Mucosa of rectum (tissue), 2 donors: ENCODE results near the gene HEPACAM2.

ENCODE experiments used
- H3K27ac ChIP-seq, 2 donors: one replicate each; pipeline ENCODE4 v1.7.0; 2013; ENCODE audit warnings: inconsistent platforms in 2 of 2, low read depth in 2 of 2, low read length in 2 of 2
- H3K27me3 ChIP-seq, 2 donors: one replicate each; pipeline ENCODE4 v1.7.0; 2013; ENCODE audit warnings: low read length in 2 of 2; ENCODE audit not compliant: control insufficient read depth in 2 of 2, insufficient read depth in 2 of 2
- H3K36me3 ChIP-seq, 2 donors: one replicate each; pipeline ENCODE4 v1.7.0; 2013; ENCODE audit warnings: low read length in 2 of 2; ENCODE audit not compliant: control insufficient read depth in 2 of 2, insufficient read depth in 2 of 2
- H3K4me1 ChIP-seq, 2 donors: one replicate each; pipeline ENCODE4 v1.7.0; 2013; ENCODE audit warnings: low read length in 2 of 2, mild to moderate bottlenecking in 1 of 2; ENCODE audit not compliant: control insufficient read depth in 2 of 2, insufficient read depth in 2 of 2
- H3K4me3 ChIP-seq, 2 donors: one replicate each; pipeline ENCODE4 v1.7.0; 2013; ENCODE audit warnings: low read length in 2 of 2
- H3K9ac ChIP-seq, 2 donors: one replicate each; pipeline ENCODE4 v1.7.0; 2013; ENCODE audit warnings: low read length in 2 of 2, low read depth in 1 of 2, mild to moderate bottlenecking in 1 of 2
- H3K9me3 ChIP-seq, 2 donors: one replicate each; pipeline ENCODE4 v1.7.0; 2013; ENCODE audit warnings: low read length in 2 of 2; ENCODE audit not compliant: control insufficient read depth in 2 of 2
- donor health status: healthy.
- donor health status: Normal muscosa, but diverticular disease.

HEPACAM2 gene

GRCh38 chr7:93176992-93177580, 49.2 kb downstream of the HEPACAM2 start:
- H3K4me1 ChIP-seq = peaks cover 0 to 9% of the 10 kb centered on the region in 2 donors

GRCh38 chr7:93175219-93175618, 51.0 kb downstream of the HEPACAM2 start:
- Histone ChIP-seq H3K27me3 (no peaks in the 10 kb centered on the region), H3K36me3 (no peaks in the 10 kb centered on the region), H3K27ac (no peak overlapping the region), H3K4me1 (peaks cover 0 to 9% of the 10 kb centered on the region in 2 donors), H3K4me3 (no peak overlapping the region), H3K9ac (no peak overlapping the region), H3K9me3 (peaks cover 5% of the 10 kb centered on the region in 2 donors)

More at GRCh38 chr7:93176992-93177580, 49.2 kb downstream of the HEPACAM2 start:
- no peak overlapping the region for H3K27ac ChIP-seq
- H3K4me3 ChIP-seq = no peak overlapping the region
- no peaks in the 10 kb centered on the region for H3K27me3 ChIP-seq
- peaks cover 0 to 2% of the 10 kb centered on the region in 2 donors for H3K9me3 ChIP-seq
- H3K36me3 ChIP-seq = no peaks in the 10 kb centered on the region
- H3K9ac ChIP-seq = no peak overlapping the region

GRCh38 chr7:93172683-93173082, 53.6 kb downstream of the HEPACAM2 start:
- peaks cover 5% of the 10 kb centered on the region in 2 donors for H3K9me3 ChIP-seq
- H3K36me3 ChIP-seq = no peaks in the 10 kb centered on the region
- H3K4me1 ChIP-seq = no peaks in the 10 kb centered on the region
- no peak overlapping the region for H3K27ac ChIP-seq
- no peak overlapping the region for H3K4me3 ChIP-seq
- no peaks in the 10 kb centered on the region for H3K27me3 ChIP-seq
- H3K9ac ChIP-seq = no peak overlapping the region

- no peaks in the 10 kb centered on the region for H3K36me3 ChIP-seq
- no peak overlapping the region for H3K9ac ChIP-seq
- H3K27me3 ChIP-seq = no peaks in the 10 kb centered on the region
- H3K27ac ChIP-seq = no peak overlapping the region
- peaks cover 5% of the 10 kb centered on the region in 2 donors for H3K9me3 ChIP-seq
- no peak overlapping the region for H3K4me3 ChIP-seq
- H3K4me1 ChIP-seq = no peaks in the 10 kb centered on the region
These were observed 54.6 kb downstream of the HEPACAM2 start for GRCh38 chr7:93171606-93172226.

- no peaks in the 10 kb centered on the region for H3K36me3 ChIP-seq
- H3K27ac ChIP-seq = no peak overlapping the region
These were observed 60.8 kb downstream of the HEPACAM2 start for GRCh38 chr7:93165447-93165846.

GRCh38 chr7:93164766-93165165, 61.5 kb downstream of the HEPACAM2 start:
- H3K27me3 ChIP-seq = no peaks in the 10 kb centered on the region
- H3K9me3 ChIP-seq = no peaks in the 10 kb centered on the region
- no peaks in the 10 kb centered on the region for H3K4me1 ChIP-seq
- H3K36me3 ChIP-seq = no peaks in the 10 kb centered on the region
- H3K27ac ChIP-seq = no peak overlapping the region
- no peak overlapping the region for H3K4me3 ChIP-seq
- H3K9ac ChIP-seq = no peak overlapping the region

More at GRCh38 chr7:93165447-93165846, 60.8 kb downstream of the HEPACAM2 start:
- Histone ChIP-seq H3K27me3 (no peaks in the 10 kb centered on the region), H3K4me1 (no peaks in the 10 kb centered on the region), H3K4me3 (peak overlapping the region in 1 of 2 donors; percentile 9), H3K9ac (no peak overlapping the region), H3K9me3 (no peaks in the 10 kb centered on the region)

GRCh38 chr7:93161181-93161762, 65.0 kb downstream of the HEPACAM2 start:
- H3K9ac ChIP-seq = no peak overlapping the region
- no peaks in the 10 kb centered on the region for H3K9me3 ChIP-seq
- H3K27ac ChIP-seq = no peak overlapping the region
- H3K27me3 ChIP-seq = no peaks in the 10 kb centered on the region
- no peak overlapping the region for H3K4me3 ChIP-seq
- H3K4me1 ChIP-seq = no peaks in the 10 kb centered on the region
- no peaks in the 10 kb centered on the region for H3K36me3 ChIP-seq

- Histone ChIP-seq H3K9ac (no peak overlapping the region), H3K9me3 (no peaks in the 10 kb centered on the region), H3K36me3 (no peaks in the 10 kb centered on the region), H3K4me3 (no peak overlapping the region), H3K27me3 (no peaks in the 10 kb centered on the region), H3K4me1 (no peaks in the 10 kb centered on the region), H3K27ac (no peak overlapping the region)
These were observed 65.9 kb downstream of the HEPACAM2 start for GRCh38 chr7:93160410-93160809.

GRCh38 chr7:93159490-93159889, 66.8 kb downstream of the HEPACAM2 start:
- Histone ChIP-seq H3K9me3 (no peaks in the 10 kb centered on the region), H3K27ac (no peak overlapping the region), H3K36me3 (no peaks in the 10 kb centered on the region), H3K4me1 (no peaks in the 10 kb centered on the region), H3K9ac (no peak overlapping the region), H3K27me3 (no peaks in the 10 kb centered on the region), H3K4me3 (no peak overlapping the region)

- no peak overlapping the region for H3K27ac ChIP-seq
- H3K4me1 ChIP-seq = no peaks in the 10 kb centered on the region
- H3K27me3 ChIP-seq = no peaks in the 10 kb centered on the region
- no peaks in the 10 kb centered on the region for H3K9me3 ChIP-seq
- H3K36me3 ChIP-seq = no peaks in the 10 kb centered on the region
- H3K4me3 ChIP-seq = no peak overlapping the region
- no peak overlapping the region for H3K9ac ChIP-seq
These were observed 69.4 kb downstream of the HEPACAM2 start for GRCh38 chr7:93156884-93157283.
